Astrocyte (in vitro differentiated cells and primary cell): ENCODE measurements around the gene HSPA8. TPM values are rescaled to one million over a fixed set of nuclear protein-coding genes. Genes with fewer than 3 reads are reported as not detected.

Experiments used
- DNase-seq: peaks from one replicate; pipeline ENCODE4 v3.0.0-alpha.2; 2010; ENCODE audit warnings: low read depth
- FAIRE-seq: peaks from 2 replicates; lab custom pipeline; 2011; peaks lifted over from hg19 to GRCh38; lab: Jason Lieb, UNC
- H2AFZ ChIP-seq: 2 replicates; pipeline ENCODE4 v1.6.0; 2012; ENCODE audit warnings: low read depth, low read length, inconsistent platforms
- H3K27ac ChIP-seq: 2 replicates; pipeline ENCODE4 v1.5.1; 2011; ENCODE audit warnings: low read depth, low read length, inconsistent platforms
- H3K27me3 ChIP-seq: 2 replicates; pipeline ENCODE4 v1.6.0; 2011; ENCODE audit warnings: low read length, inconsistent platforms; ENCODE audit not compliant: insufficient read depth
- H3K36me3 ChIP-seq: 2 replicates; pipeline ENCODE4 v1.5.1; 2011; ENCODE audit warnings: low read length, inconsistent platforms; ENCODE audit not compliant: insufficient read depth
- H3K4me1 ChIP-seq: 2 replicates; pipeline ENCODE4 v1.5.1; 2011; ENCODE audit warnings: low read length, inconsistent platforms; ENCODE audit not compliant: insufficient read depth
- H3K4me2 ChIP-seq: 2 replicates; pipeline ENCODE4 v1.6.0; 2012; ENCODE audit warnings: low read length, inconsistent platforms
- H3K4me3 ChIP-seq: 2 replicates; pipeline ENCODE4 v1.5.1; 2011; ENCODE audit warnings: low read depth, mild to moderate bottlenecking, low read length, inconsistent platforms; ENCODE audit not compliant: insufficient read depth
- H3K79me2 ChIP-seq: 2 replicates; pipeline ENCODE4 v1.6.0; 2012; ENCODE audit warnings: mild to moderate bottlenecking, low read length, inconsistent platforms; ENCODE audit not compliant: insufficient read depth
- H3K9ac ChIP-seq: 2 replicates; pipeline ENCODE4 v1.6.0; 2012; ENCODE audit warnings: mild to moderate bottlenecking, low read length, inconsistent platforms
- H3K9me3 ChIP-seq: 2 replicates; pipeline ENCODE4 v1.5.1; 2012; ENCODE audit warnings: low read depth, mild to moderate bottlenecking, low read length, inconsistent platforms; ENCODE audit not compliant: insufficient read depth
- H4K20me1 ChIP-seq: 2 replicates; pipeline ENCODE4 v1.6.0; 2012; ENCODE audit warnings: low read length, inconsistent platforms; ENCODE audit not compliant: insufficient read depth
- H3K27ac Mint-ChIP-seq: one replicate; pipeline ENCODE4 v1.8.0; 2021; ENCODE audit warnings: mild to moderate bottlenecking, mixed read lengths; ENCODE audit not compliant: unreplicated experiment
- H3K27me3 Mint-ChIP-seq: one replicate; pipeline ENCODE4 v1.8.0; 2021; ENCODE audit warnings: low read depth, mixed read lengths; ENCODE audit not compliant: unreplicated experiment
- H3K36me3 Mint-ChIP-seq: one replicate; pipeline ENCODE4 v1.8.0; 2021; ENCODE audit warnings: low read depth, mixed read lengths; ENCODE audit not compliant: unreplicated experiment
- H3K4me1 Mint-ChIP-seq: one replicate; pipeline ENCODE4 v1.8.0; 2021; ENCODE audit warnings: low read depth, mixed read lengths; ENCODE audit not compliant: unreplicated experiment
- H3K4me3 Mint-ChIP-seq: one replicate; pipeline ENCODE4 v1.8.0; 2021; ENCODE audit warnings: mild to moderate bottlenecking, moderate library complexity, mixed read lengths; ENCODE audit not compliant: unreplicated experiment
- H3K9me3 Mint-ChIP-seq: one replicate; pipeline ENCODE4 v1.8.0; 2021; ENCODE audit warnings: mild to moderate bottlenecking, mixed read lengths; ENCODE audit not compliant: unreplicated experiment
- CTCF ChIP-seq: IDR thresholded peaks from 2 replicates; pipeline ENCODE4 v1.5.1; 2011; ENCODE audit warnings: low read depth, mild to moderate bottlenecking, inconsistent platforms, low read length, moderate library complexity; ENCODE audit not compliant: insufficient read depth
- EZH2 ChIP-seq: IDR thresholded peaks from 2 replicates; pipeline ENCODE4 v1.6.1; 2012; ENCODE audit warnings: mild to moderate bottlenecking, low read length, inconsistent platforms; ENCODE audit not compliant: insufficient read depth
- total RNA-seq: library from RNA; stranded (reverse); gene quantifications from 2 replicates; pipeline ENCODE4 v1.2.1, GENCODE V29; 2021

The HSPA8 gene
- total RNA-seq, 1 donor from 2014 or later = 1,502 TPM

GRCh38 chr11:123051146-123051545, 10.8 kb downstream of the HSPA8 start:
- Histone ChIP-seq H3K9ac (no peak overlapping the region), H3K79me2 (peaks cover 2% of the 10 kb centered on the region), H3K27me3 (no peaks in the 10 kb centered on the region), H4K20me1 (peaks cover 31% of the 10 kb centered on the region), H3K4me1 (no peaks in the 10 kb centered on the region), H3K4me2 (no peak overlapping the region), H3K9me3 (no peaks in the 10 kb centered on the region), H2AFZ (no peak overlapping the region), H3K27ac (no peak overlapping the region), H3K4me3 (no peak overlapping the region), H3K36me3 (peaks cover 12% of the 10 kb centered on the region)
- Mint-ChIP-seq H3K9me3 (no peaks in the 10 kb centered on the region), H3K27me3 (no peaks in the 10 kb centered on the region), H3K27ac (no peak overlapping the region), H3K36me3 (no peaks in the 10 kb centered on the region), H3K4me1 (peaks cover 10% of the 10 kb centered on the region), H3K4me3 (no peak overlapping the region)
- FAIRE-seq = no peak
- DNase-seq = no peak
- TF ChIP-seq CTCF = no peak
- no peak for TF ChIP-seq EZH2

GRCh38 chr11:123047947-123048293, 14.0 kb downstream of the HSPA8 start:
- FAIRE-seq = no peak

More at GRCh38 chr11:123047947-123048293, 14.0 kb downstream of the HSPA8 start:
- Histone ChIP-seq H3K9me3 (no peaks in the 10 kb centered on the region), H3K9ac (no peak overlapping the region), H3K4me2 (no peak overlapping the region), H4K20me1 (no peaks in the 10 kb centered on the region), H3K79me2 (no peaks in the 10 kb centered on the region), H3K4me3 (no peak overlapping the region), H3K27ac (no peak overlapping the region), H2AFZ (no peak overlapping the region), H3K36me3 (no peaks in the 10 kb centered on the region), H3K4me1 (no peaks in the 10 kb centered on the region), H3K27me3 (no peaks in the 10 kb centered on the region)
- TF ChIP-seq EZH2 = no peak
- no peak for TF ChIP-seq CTCF
- Mint-ChIP-seq H3K27me3 (no peaks in the 10 kb centered on the region), H3K4me1 (no peaks in the 10 kb centered on the region), H3K27ac (no peak overlapping the region), H3K9me3 (no peaks in the 10 kb centered on the region), H3K4me3 (no peak overlapping the region), H3K36me3 (no peaks in the 10 kb centered on the region)
- no peak for DNase-seq
